Measurements from ENCODE around the gene CHD2. TPM values are rescaled to one million over a fixed set of nuclear protein-coding genes. Genes with fewer than 3 reads are reported as not detected.

The CHD2 gene
- total RNA-seq, 6 donors from 2014 or later: 102 to 500 (median 155) TPM

DNA sequence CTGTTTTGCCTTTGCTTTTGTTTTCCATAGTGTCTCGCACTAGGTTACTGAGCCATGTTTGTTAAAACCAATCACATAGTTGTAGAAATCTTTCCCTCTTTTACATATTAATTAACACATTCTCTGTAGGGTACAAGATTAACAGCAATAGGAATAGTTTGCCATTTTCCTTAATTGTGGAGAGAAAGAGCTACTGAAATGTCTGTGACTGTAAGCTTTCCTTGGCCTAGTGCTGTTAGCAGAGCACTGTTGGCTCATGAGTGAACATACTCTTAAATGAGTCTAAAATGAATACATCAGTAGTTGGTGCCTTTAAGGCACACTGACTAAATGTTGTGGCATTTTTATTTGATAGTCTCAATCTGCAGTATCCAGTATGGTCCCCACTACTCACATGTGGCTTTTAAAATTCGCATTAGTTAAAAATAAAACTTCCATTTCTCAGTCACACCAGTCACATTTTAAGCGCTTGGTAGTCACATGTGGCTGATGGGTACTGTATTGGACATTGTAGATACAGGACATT lies 28.2 kb downstream of the CHD2 start:
- Histone ChIP-seq H3K27me3 (no peaks in the 10 kb centered on the region), H3K27ac (no peak overlapping the region), H3K36me3 (peaks cover 26 to 90% (median 71%) of the 10 kb centered on the region in 4 donors), H3K4me1 (peaks cover 15 to 24% (median 19%) of the 10 kb centered on the region in 4 donors), H3K4me3 (no peak overlapping the region), H3K9me3 (no peaks in the 10 kb centered on the region)
- ATAC-seq (ENCODE audit: low FRiP score in 2 of 2) (no peak), DNase-seq (no peak)
- TF ChIP-seq EP300 (IDR thresholded peaks at IDR 0.05): no peak
- TF ChIP-seq, protein P1, sequence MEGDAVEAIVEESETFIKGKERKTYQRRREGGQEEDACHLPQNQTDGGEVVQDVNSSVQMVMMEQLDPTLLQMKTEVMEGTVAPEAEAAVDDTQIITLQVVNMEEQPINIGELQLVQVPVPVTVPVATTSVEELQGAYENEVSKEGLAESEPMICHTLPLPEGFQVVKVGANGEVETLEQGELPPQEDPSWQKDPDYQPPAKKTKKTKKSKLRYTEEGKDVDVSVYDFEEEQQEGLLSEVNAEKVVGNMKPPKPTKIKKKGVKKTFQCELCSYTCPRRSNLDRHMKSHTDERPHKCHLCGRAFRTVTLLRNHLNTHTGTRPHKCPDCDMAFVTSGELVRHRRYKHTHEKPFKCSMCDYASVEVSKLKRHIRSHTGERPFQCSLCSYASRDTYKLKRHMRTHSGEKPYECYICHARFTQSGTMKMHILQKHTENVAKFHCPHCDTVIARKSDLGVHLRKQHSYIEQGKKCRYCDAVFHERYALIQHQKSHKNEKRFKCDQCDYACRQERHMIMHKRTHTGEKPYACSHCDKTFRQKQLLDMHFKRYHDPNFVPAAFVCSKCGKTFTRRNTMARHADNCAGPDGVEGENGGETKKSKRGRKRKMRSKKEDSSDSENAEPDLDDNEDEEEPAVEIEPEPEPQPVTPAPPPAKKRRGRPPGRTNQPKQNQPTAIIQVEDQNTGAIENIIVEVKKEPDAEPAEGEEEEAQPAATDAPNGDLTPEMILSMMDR (IDR thresholded peaks at IDR 0.05): no peak
- TF ChIP-seq POLR2AphosphoS5 (IDR thresholded peaks at IDR 0.05): no peak
- no peak for TF ChIP-seq POLR2A (IDR thresholded peaks at IDR 0.05)
- WGBS, 2 donors: 93% methylated on average over 3 of the region's 3 CpGs

DNA sequence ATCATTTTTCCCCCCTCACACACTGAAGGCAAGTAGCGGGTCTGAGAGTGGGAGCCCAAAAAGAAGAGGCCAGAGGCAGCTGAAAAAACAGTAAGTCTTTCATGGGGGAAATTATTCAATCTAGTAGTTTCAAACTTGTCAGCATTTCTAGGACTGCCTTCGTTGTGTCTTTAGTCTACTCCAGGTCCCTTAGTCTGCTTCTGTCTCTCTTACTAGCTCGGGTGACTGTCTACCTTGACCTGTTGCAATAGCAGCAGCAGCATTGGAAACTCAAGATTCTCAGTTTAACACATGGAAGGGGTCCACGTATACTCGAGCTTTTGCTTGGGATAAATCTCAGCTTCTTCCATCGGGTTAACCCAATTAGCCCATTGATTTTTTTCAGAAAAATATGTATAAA lies 28.9 kb downstream of the CHD2 start:
- DNase-seq (no peak), ATAC-seq (ENCODE audit: low FRiP score in 2 of 2) (no peak)
- Histone ChIP-seq H3K4me1 (peaks cover 9 to 29% (median 20%) of the 10 kb centered on the region in 4 donors), H3K27me3 (no peaks in the 10 kb centered on the region), H3K4me3 (no peak overlapping the region), H3K27ac (peak overlapping the region in 1 of 4 donors; percentile 35), H3K36me3 (peaks cover 31 to 94% (median 76%) of the 10 kb centered on the region in 4 donors), H3K9me3 (no peaks in the 10 kb centered on the region)
- 92 to 93% methylated on average over 6 of the region's 6 CpGs for WGBS, 2 donors
- TF ChIP-seq POLR2AphosphoS5 (IDR thresholded peaks at IDR 0.05): no peak
- TF ChIP-seq EP300 (IDR thresholded peaks at IDR 0.05): no peak
- TF ChIP-seq POLR2A (IDR thresholded peaks at IDR 0.05): no peak
- TF ChIP-seq, protein P1 (IDR thresholded peaks at IDR 0.05): no peak

DNA sequence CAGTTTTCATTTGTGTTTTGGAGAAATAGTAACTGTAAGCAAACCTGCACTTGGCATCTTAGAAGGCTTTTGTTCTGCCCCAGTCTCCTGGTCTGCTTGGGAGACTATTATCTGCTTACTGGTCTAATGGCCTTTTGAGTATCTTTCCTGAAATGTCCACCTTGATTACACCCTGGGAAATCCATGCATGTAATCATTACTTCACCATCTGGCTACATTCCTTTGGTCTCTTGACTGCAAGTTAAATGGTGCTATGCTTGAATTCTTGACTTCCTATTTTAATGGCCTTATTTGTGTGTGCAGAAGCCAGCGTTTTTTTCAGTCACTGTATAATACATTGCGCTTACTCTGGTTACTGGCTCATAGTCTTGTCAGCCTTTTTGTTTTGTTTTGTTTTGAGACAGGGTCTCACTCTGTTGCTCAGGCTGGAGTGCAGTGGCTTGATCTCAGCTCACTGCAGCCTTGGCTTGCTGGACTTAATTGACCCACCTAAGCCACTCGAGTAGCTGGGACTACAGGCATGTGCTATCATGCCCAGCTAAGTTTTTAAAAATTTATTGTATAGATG lies 30.0 kb downstream of the CHD2 start:
- Histone ChIP-seq H3K27me3 (no peaks in the 10 kb centered on the region), H3K4me3 (no peak overlapping the region), H3K4me1 (peaks cover 6 to 22% (median 14%) of the 10 kb centered on the region in 4 donors), H3K27ac (peak overlapping the region in 2 of 4 donors; percentile 1 to 25), H3K9me3 (no peaks in the 10 kb centered on the region), H3K36me3 (peaks cover 28 to 95% (median 76%) of the 10 kb centered on the region in 4 donors)
- DNase-seq: no peak
- ATAC-seq (ENCODE audit: low FRiP score in 2 of 2): peak in 1 of 2 donors; percentile 26
- TF ChIP-seq, protein P1 (IDR thresholded peaks at IDR 0.05): no peak
- no peak for TF ChIP-seq POLR2A (IDR thresholded peaks at IDR 0.05)
- no peak for TF ChIP-seq POLR2AphosphoS5 (IDR thresholded peaks at IDR 0.05)
- TF ChIP-seq EP300 (IDR thresholded peaks at IDR 0.05): no peak
- WGBS, 2 donors: 47 to 77% methylated on average over 3 of the region's 3 CpGs

DNA sequence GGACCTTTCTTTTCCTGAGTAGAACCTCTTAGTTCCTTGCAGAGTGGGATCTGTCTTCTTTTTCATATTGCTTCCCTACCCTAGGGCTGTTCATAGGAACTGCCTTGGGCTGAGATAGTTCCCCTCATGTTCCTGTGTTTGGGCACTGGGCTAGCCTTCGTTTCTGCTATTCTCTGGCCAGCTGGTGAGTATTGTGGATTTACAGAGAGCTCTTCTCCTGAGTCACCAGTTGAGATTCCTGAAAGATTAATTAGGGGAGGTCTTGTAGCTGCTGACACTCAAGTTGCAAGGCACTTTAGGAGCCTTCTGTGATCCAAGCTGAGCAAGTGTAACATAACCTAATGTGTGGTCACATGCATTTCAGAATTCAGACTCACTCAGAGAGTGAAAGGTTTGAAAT lies 30.7 kb downstream of the CHD2 start:
- no peak overlapping the region for H3K4me3 ChIP-seq
- peaks cover 28 to 94% (median 75%) of the 10 kb centered on the region in 4 donors for H3K36me3 ChIP-seq
- WGBS, 2 donors: 41 to 43% methylated on average over 1 of the region's 1 CpG
- H3K27ac ChIP-seq: peak overlapping the region in 2 of 4 donors; percentile 1 to 25
- TF ChIP-seq POLR2AphosphoS5 (IDR thresholded peaks at IDR 0.05): no peak
- TF ChIP-seq, protein P1 (IDR thresholded peaks at IDR 0.05): no peak
- no peak for TF ChIP-seq POLR2A (IDR thresholded peaks at IDR 0.05)
- TF ChIP-seq EP300 (IDR thresholded peaks at IDR 0.05): no peak
- H3K27me3 ChIP-seq: no peaks in the 10 kb centered on the region
- H3K4me1 ChIP-seq: peaks cover 6 to 22% (median 12%) of the 10 kb centered on the region in 4 donors
- ATAC-seq (ENCODE audit: low FRiP score in 2 of 2) (peak; percentile 52 to 62), DNase-seq (no peak)
- no peaks in the 10 kb centered on the region for H3K9me3 ChIP-seq

Measured in upper lobe of left lung (tissue), 6 donors.